Measurements from ENCODE around the gene IFT22. TPM values are rescaled to one million over a fixed set of nuclear protein-coding genes. Genes with fewer than 3 reads are reported as not detected.

Gene IFT22
- total and polyA plus RNA-seq, 12 donors, result 11.3 to 44.1 (median 32.5) TPM

- no peaks in the 10 kb centered on the region for H3K9me3 ChIP-seq
- no peak overlapping the region for H3K27ac ChIP-seq
- no peaks in the 10 kb centered on the region for H3K36me3 ChIP-seq
- no peak for TF ChIP-seq CTCF (IDR thresholded peaks at IDR 0.05)
- no peaks in the 10 kb centered on the region for H3K4me1 ChIP-seq
- intact Hi-C loops (cut with DNase I), result no loop called here
- H3K4me3 ChIP-seq, result no peak overlapping the region
- no peak for ATAC-seq
- no peak for DNase-seq
- 91 to 92% methylated on average over 15 of the region's 15 CpGs for WGBS, 2 donors
- H3K27me3 ChIP-seq, result peaks cover 0 to 36% (median 6%) of the 10 kb centered on the region in 7 donors
Measured at GRCh38 chr7:101347477-101347876, 25.9 kb upstream of the IFT22 start.

- Histone ChIP-seq H3K9me3 (no peaks in the 10 kb centered on the region), H3K27ac (no peak overlapping the region), H3K4me1 (no peaks in the 10 kb centered on the region), H3K27me3 (peaks cover 0 to 8% (median 0%) of the 10 kb centered on the region in 7 donors), H3K4me3 (no peak overlapping the region), H3K36me3 (no peaks in the 10 kb centered on the region)
- TF ChIP-seq CTCF (IDR thresholded peaks at IDR 0.05), result no peak
- WGBS, 2 donors, result 81 to 82% methylated on average over 7 of the region's 7 CpGs
- DNase-seq (no peak), ATAC-seq (no peak)
- intact Hi-C loops (cut with DNase I), result no loop called here
Measured at GRCh38 chr7:101342892-101343291, 21.3 kb upstream of the IFT22 start.

- intact Hi-C loops (cut with DNase I), result no loop called here
- H3K36me3 ChIP-seq, result no peaks in the 10 kb centered on the region
- H3K27ac ChIP-seq, result no peak overlapping the region
- 80 to 88% methylated on average over 14 of the region's 14 CpGs for WGBS, 2 donors
- no peak overlapping the region for H3K4me3 ChIP-seq
- H3K27me3 ChIP-seq, result peaks cover 0 to 7% (median 0%) of the 10 kb centered on the region in 7 donors
- TF ChIP-seq CTCF (IDR thresholded peaks at IDR 0.05), result no peak
- no peak for DNase-seq
- no peaks in the 10 kb centered on the region for H3K9me3 ChIP-seq
- no peaks in the 10 kb centered on the region for H3K4me1 ChIP-seq
- no peak for ATAC-seq
Measured at GRCh38 chr7:101340379-101340778, 18.8 kb upstream of the IFT22 start.

GRCh38 chr7:101333912-101334311 lies 12.3 kb upstream of the IFT22 start:
- H3K9me3 ChIP-seq, result no peaks in the 10 kb centered on the region
- WGBS, 2 donors, result 80 to 87% methylated on average over 5 of the region's 5 CpGs
- intact Hi-C loops (cut with DNase I), result no loop called here
- H3K27ac ChIP-seq, result no peak overlapping the region
- DNase-seq, result no peak
- no peak for TF ChIP-seq CTCF (IDR thresholded peaks at IDR 0.05)
- peaks cover 0 to 13% (median 0%) of the 10 kb centered on the region in 7 donors for H3K27me3 ChIP-seq
- no peak overlapping the region for H3K4me3 ChIP-seq
- H3K36me3 ChIP-seq, result no peaks in the 10 kb centered on the region
- H3K4me1 ChIP-seq, result peaks cover 0 to 15% (median 4%) of the 10 kb centered on the region in 9 donors
- no peak for ATAC-seq

Measured in heart right ventricle (tissue), 16 donors.